ENCODE measurements around the gene SUSD3. TPM values are rescaled to one million over a fixed set of nuclear protein-coding genes. Genes with fewer than 3 reads are reported as not detected.

Gene SUSD3
- total RNA-seq, 2 donors from 2014 or later = 7.0 to 21.4 TPM

DNA sequence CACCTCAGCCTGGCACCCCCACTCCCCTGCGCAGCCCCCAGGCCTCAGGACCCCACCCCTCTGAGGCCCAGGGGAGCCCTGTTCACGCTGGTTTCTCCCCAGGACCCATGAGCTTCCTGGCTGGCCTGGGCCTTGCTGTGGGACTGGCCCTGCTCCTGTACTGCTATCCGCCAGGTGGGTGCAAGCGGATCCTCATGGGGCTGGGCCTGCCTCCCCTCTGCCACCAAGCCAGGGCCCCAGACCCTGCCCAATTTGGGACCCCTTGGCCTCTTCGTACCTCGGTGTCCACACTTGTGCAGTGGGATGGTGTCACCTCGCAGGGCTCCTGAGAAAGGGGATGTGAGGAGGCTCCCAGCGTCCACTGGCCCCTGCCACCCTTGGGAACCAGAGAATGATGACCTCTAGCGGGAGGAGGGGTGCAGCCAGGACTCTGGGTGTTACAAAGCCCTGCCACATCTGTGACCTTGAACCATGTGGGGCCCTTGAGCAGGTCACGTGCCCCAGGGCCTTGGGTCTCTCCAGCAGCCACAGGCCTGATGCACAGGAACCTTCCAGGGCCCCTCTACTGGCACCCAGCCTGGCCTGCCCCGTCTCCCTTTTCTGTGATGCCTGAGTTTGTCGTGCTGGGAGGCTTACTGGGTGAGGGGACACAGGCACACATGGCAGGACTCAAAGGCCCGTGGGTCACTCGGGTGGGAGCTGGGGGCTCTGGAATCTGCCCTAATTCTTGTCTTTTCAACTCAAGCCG, 53.8 kb downstream of the SUSD3 start:
- Histone ChIP-seq H3K27ac (no peak overlapping the region), H3K4me3 (no peak overlapping the region), H3K4me1 (ENCODE audit: control insufficient read depth in 1 of 2, low read depth in 2 of 2) (peaks cover 5 to 18% of the 10 kb centered on the region in 2 donors), H3K36me3 (peaks cover 49% of the 10 kb centered on the region), H3K9me3 (no peaks in the 10 kb centered on the region), H3K27me3 (replicated peaks; ENCODE audit: insufficient read depth) (no peaks in the 10 kb centered on the region)
- TF ChIP-seq, protein P1, sequence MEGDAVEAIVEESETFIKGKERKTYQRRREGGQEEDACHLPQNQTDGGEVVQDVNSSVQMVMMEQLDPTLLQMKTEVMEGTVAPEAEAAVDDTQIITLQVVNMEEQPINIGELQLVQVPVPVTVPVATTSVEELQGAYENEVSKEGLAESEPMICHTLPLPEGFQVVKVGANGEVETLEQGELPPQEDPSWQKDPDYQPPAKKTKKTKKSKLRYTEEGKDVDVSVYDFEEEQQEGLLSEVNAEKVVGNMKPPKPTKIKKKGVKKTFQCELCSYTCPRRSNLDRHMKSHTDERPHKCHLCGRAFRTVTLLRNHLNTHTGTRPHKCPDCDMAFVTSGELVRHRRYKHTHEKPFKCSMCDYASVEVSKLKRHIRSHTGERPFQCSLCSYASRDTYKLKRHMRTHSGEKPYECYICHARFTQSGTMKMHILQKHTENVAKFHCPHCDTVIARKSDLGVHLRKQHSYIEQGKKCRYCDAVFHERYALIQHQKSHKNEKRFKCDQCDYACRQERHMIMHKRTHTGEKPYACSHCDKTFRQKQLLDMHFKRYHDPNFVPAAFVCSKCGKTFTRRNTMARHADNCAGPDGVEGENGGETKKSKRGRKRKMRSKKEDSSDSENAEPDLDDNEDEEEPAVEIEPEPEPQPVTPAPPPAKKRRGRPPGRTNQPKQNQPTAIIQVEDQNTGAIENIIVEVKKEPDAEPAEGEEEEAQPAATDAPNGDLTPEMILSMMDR (IDR thresholded peaks at IDR 0.05) = no peak
- ATAC-seq (ENCODE audit: insufficient number of reproducible peaks, low FRiP score, low read depth) (no peak), DNase-seq (ENCODE audit: low spot score) (no peak)

DNA sequence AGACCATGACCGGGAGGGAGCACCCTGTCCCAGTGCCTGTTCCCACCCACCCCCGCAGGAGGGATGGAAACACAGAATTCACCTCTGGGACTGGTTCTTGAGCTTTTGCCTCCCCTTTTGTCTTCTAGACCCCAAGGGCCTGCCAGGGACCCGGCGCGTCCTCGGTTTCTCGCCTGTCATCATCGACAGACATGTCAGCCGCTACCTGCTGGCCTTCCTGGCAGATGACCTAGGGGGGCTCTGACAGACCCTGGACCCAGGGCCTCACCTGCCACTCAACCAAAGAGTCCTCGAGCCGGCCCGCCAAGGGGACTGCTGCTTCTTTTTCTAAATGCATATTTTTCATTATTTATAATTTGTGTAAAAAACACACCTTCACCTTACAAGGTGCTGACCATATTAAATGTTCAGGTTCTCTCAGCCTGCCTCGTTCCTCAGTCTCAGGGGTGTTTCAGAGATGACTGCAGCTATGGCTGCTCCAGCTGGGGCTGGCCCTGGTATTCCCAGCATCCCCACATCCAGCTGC, 54.4 kb downstream of the SUSD3 start:
- Histone ChIP-seq H3K4me1 (ENCODE audit: control insufficient read depth in 1 of 2, low read depth in 2 of 2) (peaks cover 5 to 16% of the 10 kb centered on the region in 2 donors), H3K4me3 (no peak overlapping the region), H3K27me3 (replicated peaks; ENCODE audit: insufficient read depth) (no peaks in the 10 kb centered on the region), H3K9me3 (no peaks in the 10 kb centered on the region), H3K36me3 (peaks cover 46% of the 10 kb centered on the region), H3K27ac (no peak overlapping the region)
- DNase-seq (ENCODE audit: low spot score) (no peak), ATAC-seq (ENCODE audit: insufficient number of reproducible peaks, low FRiP score, low read depth) (no peak)
- TF ChIP-seq, protein P1 (IDR thresholded peaks at IDR 0.05) = no peak

DNA sequence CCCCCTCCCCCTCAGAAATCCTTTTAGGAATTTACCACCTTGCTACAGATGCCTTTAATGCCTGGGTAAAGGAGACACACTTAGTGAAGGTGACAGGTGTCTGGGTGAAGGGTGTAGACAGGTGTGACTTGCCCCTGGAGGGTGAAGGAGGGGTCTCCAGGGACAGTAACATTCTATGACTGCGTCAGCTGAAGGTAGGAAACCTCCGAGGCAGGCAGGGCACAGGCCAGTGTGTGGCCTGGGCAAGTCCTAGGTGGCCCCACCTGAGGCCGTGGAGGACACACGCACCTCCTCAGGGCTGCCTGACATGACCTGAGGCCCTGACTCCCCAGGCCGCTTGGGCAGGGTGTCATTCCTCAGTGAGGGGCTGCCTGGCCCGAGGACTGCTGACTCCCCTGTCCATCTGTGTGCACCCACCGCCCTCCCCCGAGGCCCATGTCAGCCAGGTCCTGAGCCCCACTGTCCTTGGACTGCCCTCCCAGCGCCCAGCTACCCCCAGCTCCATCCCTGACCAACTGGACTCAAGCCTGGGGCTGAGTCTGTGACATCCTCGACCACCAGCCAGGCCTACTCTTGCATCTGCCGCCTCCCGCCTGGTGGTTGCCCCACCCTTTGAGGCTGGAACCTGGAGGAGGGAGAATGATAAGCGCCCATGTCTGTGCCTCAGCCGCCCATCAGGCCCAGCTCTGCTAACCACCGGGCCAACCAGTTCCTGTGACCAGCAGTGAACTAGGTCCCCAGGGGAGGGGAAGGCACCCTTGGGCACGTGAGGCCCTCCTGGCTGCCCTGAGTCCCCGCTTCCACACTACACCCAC, 55.9 kb downstream of the SUSD3 start:
- Histone ChIP-seq H3K27me3 (replicated peaks; ENCODE audit: insufficient read depth) (no peaks in the 10 kb centered on the region), H3K4me1 (ENCODE audit: control insufficient read depth in 1 of 2, low read depth in 2 of 2) (peaks cover 6 to 14% of the 10 kb centered on the region in 2 donors), H3K9me3 (no peaks in the 10 kb centered on the region), H3K4me3 (no peak overlapping the region), H3K36me3 (peaks cover 36% of the 10 kb centered on the region), H3K27ac (no peak overlapping the region)
- TF ChIP-seq, protein P1 (IDR thresholded peaks at IDR 0.05) = no peak
- DNase-seq (ENCODE audit: low spot score) (no peak), ATAC-seq (ENCODE audit: insufficient number of reproducible peaks, low FRiP score, low read depth) (no peak)

DNA sequence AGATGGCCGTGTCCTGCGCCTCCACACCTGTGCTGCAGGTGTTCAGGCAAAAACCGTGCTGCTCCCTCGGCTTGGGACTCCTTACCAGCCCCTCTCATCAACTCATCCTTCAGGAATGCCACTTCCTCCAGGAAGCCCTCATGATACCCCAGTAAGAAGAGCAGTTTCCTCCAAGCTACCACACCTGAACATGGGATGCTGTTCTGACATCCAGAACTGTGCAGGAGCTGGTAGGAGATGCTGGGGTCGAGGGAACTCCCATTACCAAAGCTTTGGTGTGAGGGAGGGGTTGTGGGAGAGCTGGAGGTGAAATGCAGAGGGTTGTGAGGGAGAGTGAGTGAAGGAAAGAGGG, 56.5 kb downstream of the SUSD3 start:
- no peaks in the 10 kb centered on the region for H3K27me3 ChIP-seq (replicated peaks; ENCODE audit: insufficient read depth)
- no peak for DNase-seq (ENCODE audit: low spot score)
- ATAC-seq (ENCODE audit: insufficient number of reproducible peaks, low FRiP score, low read depth) = no peak
- TF ChIP-seq, protein P1 (IDR thresholded peaks at IDR 0.05) = no peak
- no peaks in the 10 kb centered on the region for H3K9me3 ChIP-seq
- H3K4me3 ChIP-seq = no peak overlapping the region
- H3K36me3 ChIP-seq = peaks cover 36% of the 10 kb centered on the region
- no peak overlapping the region for H3K27ac ChIP-seq
- H3K4me1 ChIP-seq (ENCODE audit: control insufficient read depth in 1 of 2, low read depth in 2 of 2) = peaks cover 10 to 17% of the 10 kb centered on the region in 2 donors

DNA sequence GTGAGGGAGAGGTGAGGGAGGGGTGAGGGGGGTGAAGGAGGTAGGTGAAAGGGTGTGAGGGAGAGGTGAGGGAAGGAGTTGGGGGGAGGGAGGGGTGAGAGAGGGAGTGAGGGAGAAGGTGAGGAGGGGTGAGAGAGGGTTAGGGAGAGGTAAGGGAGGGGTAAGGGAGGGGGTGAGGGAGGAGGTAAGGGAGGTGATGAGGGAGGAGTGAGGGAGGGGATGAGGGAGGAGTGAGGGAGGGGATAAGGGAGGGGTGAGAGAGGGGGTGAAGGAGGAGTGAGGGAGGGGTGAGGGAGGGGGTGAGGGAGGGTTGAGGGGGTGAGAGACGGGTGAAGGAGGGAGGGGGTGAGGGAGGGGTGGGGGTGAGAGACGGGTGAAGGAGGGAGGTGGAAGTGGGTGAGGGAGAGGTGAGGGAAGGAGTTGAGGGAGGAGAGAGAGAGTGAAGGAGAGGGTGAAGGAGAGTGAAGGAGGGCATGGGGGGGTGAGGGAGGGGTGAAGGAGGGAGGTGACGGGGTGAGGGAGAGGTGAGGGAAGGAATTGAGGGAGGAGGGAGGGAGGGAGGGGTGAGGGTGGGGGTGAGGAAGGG, 57.1 kb downstream of the SUSD3 start:
- no peak for ATAC-seq (ENCODE audit: insufficient number of reproducible peaks, low FRiP score, low read depth)
- Histone ChIP-seq H3K4me1 (ENCODE audit: control insufficient read depth in 1 of 2, low read depth in 2 of 2) (peaks cover 15 to 23% of the 10 kb centered on the region in 2 donors), H3K4me3 (no peak overlapping the region), H3K9me3 (no peaks in the 10 kb centered on the region), H3K27ac (no peak overlapping the region), H3K27me3 (replicated peaks; ENCODE audit: insufficient read depth) (no peaks in the 10 kb centered on the region), H3K36me3 (peaks cover 33% of the 10 kb centered on the region)
- DNase-seq (ENCODE audit: low spot score) = no peak
- TF ChIP-seq, protein P1 (IDR thresholded peaks at IDR 0.05) = no peak
